Measurements from ENCODE around the gene PRF1.

GRCh38 chr10:70576803-70577517 is 25.6 kb downstream of the PRF1 start:
- no peak for TF ChIP-seq EP300 (IDR thresholded peaks at IDR 0.05)
- TF ChIP-seq CTCF (IDR thresholded peaks at IDR 0.05) = no peak

All from tibial nerve (tissue), 4 donors.